Measurements from ENCODE around the gene ST6GALNAC2. TPM values are rescaled to one million over a fixed set of nuclear protein-coding genes. Genes with fewer than 3 reads are reported as not detected.

ST6GALNAC2 gene
- total and polyA plus RNA-seq, 2 donors from 2014 or later: 6.5 to 28.6 TPM

DNA sequence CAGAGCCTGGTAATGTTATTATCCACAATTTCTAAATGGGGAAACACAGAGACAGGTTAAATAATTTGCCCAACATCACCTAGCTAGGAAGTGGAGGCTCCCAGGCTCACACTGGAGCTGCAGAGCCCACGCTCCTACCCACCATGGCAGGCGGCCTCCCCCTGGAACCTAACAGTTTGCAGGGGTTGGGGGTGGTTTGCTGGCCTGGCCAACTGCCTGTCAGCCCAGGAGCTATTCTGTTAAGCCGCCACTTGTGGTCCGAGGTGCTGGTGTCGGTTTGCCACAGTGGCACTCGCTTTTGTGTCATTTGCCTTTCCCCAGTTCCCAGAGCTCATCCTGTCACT, 42.2 kb downstream of the ST6GALNAC2 start:
- Histone ChIP-seq H3K27ac (ENCODE audit: low read depth in 2 of 2, low read length in 2 of 2) (no peak overlapping the region), H3K4me1 (ENCODE audit: control insufficient read depth in 2 of 3, insufficient read depth in 2 of 3, low read depth in 1 of 3, low read length in 3 of 3) (peaks cover 0 to 39% (median 20%) of the 10 kb centered on the region in 3 donors), H3K4me3 (ENCODE audit: low read length in 3 of 3) (no peak overlapping the region), H3K27me3 (ENCODE audit: control insufficient read depth, insufficient read depth, low read length) (no peaks in the 10 kb centered on the region), H3K9ac (ENCODE audit: low read length in 3 of 3) (no peak overlapping the region), H3K36me3 (ENCODE audit: control insufficient read depth in 2 of 3, insufficient read depth in 3 of 3, low read length in 3 of 3) (no peaks in the 10 kb centered on the region), H3K9me3 (ENCODE audit: control insufficient read depth in 2 of 3, insufficient read depth in 1 of 3, low read length in 3 of 3) (peaks cover 0 to 2% (median 0%) of the 10 kb centered on the region in 3 donors)
- FAIRE-seq (no peak), DNase-seq (peak in 1 of 5 donors; percentile 56)
- TF ChIP-seq, protein P1, sequence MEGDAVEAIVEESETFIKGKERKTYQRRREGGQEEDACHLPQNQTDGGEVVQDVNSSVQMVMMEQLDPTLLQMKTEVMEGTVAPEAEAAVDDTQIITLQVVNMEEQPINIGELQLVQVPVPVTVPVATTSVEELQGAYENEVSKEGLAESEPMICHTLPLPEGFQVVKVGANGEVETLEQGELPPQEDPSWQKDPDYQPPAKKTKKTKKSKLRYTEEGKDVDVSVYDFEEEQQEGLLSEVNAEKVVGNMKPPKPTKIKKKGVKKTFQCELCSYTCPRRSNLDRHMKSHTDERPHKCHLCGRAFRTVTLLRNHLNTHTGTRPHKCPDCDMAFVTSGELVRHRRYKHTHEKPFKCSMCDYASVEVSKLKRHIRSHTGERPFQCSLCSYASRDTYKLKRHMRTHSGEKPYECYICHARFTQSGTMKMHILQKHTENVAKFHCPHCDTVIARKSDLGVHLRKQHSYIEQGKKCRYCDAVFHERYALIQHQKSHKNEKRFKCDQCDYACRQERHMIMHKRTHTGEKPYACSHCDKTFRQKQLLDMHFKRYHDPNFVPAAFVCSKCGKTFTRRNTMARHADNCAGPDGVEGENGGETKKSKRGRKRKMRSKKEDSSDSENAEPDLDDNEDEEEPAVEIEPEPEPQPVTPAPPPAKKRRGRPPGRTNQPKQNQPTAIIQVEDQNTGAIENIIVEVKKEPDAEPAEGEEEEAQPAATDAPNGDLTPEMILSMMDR (IDR thresholded peaks at IDR 0.05; ENCODE audit: borderline replicate concordance, extremely low read depth, insufficient read depth): no peak
- intact Hi-C loops (cut with DNase I): no loop called here

DNA sequence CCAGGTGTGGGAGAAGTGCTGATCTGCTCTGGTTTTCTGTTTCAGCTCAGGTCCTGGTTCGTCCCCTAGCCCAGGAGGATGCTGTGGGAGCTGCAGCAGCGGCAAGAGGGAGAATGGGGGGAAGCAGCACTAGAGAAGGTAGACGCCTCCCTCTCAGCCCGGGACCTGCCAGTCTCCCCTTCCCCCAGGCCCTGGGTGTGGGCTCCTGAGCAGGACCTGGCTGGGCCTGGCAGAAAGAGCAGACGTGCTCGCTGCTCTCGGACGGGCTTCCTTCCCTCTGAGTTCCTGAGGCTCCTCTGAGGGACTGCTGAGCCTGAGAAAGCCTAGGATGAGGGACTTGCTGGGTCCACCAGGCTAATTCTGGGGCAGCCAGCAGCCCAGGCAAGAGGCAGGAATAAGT, 42.7 kb downstream of the ST6GALNAC2 start:
- DNase-seq: peak in 2 of 5 donors; percentile 36 to 37
- Histone ChIP-seq H3K9me3 (ENCODE audit: control insufficient read depth in 2 of 3, insufficient read depth in 1 of 3, low read length in 3 of 3) (peaks cover 0 to 2% (median 0%) of the 10 kb centered on the region in 3 donors), H3K9ac (ENCODE audit: low read length in 3 of 3) (no peak overlapping the region), H3K4me1 (ENCODE audit: control insufficient read depth in 2 of 3, insufficient read depth in 2 of 3, low read depth in 1 of 3, low read length in 3 of 3) (peaks cover 0 to 38% (median 20%) of the 10 kb centered on the region in 3 donors), H3K27ac (ENCODE audit: low read depth in 2 of 2, low read length in 2 of 2) (no peak overlapping the region), H3K36me3 (ENCODE audit: control insufficient read depth in 2 of 3, insufficient read depth in 3 of 3, low read length in 3 of 3) (no peaks in the 10 kb centered on the region), H3K27me3 (ENCODE audit: control insufficient read depth, insufficient read depth, low read length) (no peaks in the 10 kb centered on the region), H3K4me3 (ENCODE audit: low read length in 3 of 3) (no peak overlapping the region)
- no peak for FAIRE-seq
- TF ChIP-seq, protein P1 (IDR thresholded peaks at IDR 0.05; ENCODE audit: borderline replicate concordance, extremely low read depth, insufficient read depth): no peak
- intact Hi-C loops (cut with DNase I): no loop called here

DNA sequence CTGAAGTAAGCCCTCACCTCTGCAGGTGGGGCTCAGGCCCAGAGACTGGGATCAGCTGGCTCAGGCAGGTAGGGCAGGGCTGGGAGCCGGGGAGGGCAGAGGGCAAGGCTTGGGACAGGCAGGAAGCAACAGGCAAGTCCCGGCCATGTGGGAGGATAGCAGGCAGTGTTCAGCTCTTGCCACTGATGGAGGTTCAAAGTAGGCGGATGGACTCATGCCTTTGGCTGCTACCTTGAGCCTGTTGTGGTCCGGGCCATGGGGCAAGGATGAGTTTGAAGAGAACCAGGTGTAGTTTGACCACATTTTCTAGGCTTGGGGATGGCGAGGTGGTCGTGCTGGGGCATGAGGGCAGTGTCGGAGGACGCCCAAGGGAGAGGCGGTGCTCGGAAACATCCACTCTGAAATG, 43.1 kb downstream of the ST6GALNAC2 start:
- intact Hi-C loops (cut with DNase I): no loop called here
- H3K27me3 ChIP-seq (ENCODE audit: control insufficient read depth, insufficient read depth, low read length): no peaks in the 10 kb centered on the region
- H3K27ac ChIP-seq (ENCODE audit: low read depth in 2 of 2, low read length in 2 of 2): no peak overlapping the region
- no peaks in the 10 kb centered on the region for H3K36me3 ChIP-seq (ENCODE audit: control insufficient read depth in 2 of 3, insufficient read depth in 3 of 3, low read length in 3 of 3)
- H3K4me3 ChIP-seq (ENCODE audit: low read length in 3 of 3): no peak overlapping the region
- DNase-seq (peak in 2 of 5 donors; percentile 50 to 52), FAIRE-seq (no peak)
- H3K9ac ChIP-seq (ENCODE audit: low read length in 3 of 3): no peak overlapping the region
- no peaks in the 10 kb centered on the region for H3K9me3 ChIP-seq (ENCODE audit: control insufficient read depth in 2 of 3, insufficient read depth in 1 of 3, low read length in 3 of 3)
- H3K4me1 ChIP-seq (ENCODE audit: control insufficient read depth in 2 of 3, insufficient read depth in 2 of 3, low read depth in 1 of 3, low read length in 3 of 3): peaks cover 0 to 35% (median 20%) of the 10 kb centered on the region in 3 donors
- TF ChIP-seq, protein P1 (IDR thresholded peaks at IDR 0.05; ENCODE audit: borderline replicate concordance, extremely low read depth, insufficient read depth): no peak

Data from kidney (tissue), 14 donors.